B cell (primary cell): Measurements from ENCODE around the gene MAP3K6. TPM values are rescaled to one million over a fixed set of nuclear protein-coding genes. Genes with fewer than 3 reads are reported as not detected.

Experiments
- ATAC-seq: fragments of 200-7000 bp; cut with Tn5 transposase; one replicate; pipeline ENCODE4 v1.10.0; 2021; ENCODE audit warnings: low read depth, mild to moderate bottlenecking, moderate number of reproducible peaks, moderate library complexity
- CTCF ChIA-PET: fragments of 350-600 bp; sonication (Branson Sonifier 250); formaldehyde crosslinking; loops from one replicate; lab custom pipeline; 2021; ENCODE audit warnings: antibody characterized with exemption, inconsistent platforms; lab: Charles Lee
- POLR2A ChIA-PET: fragments of 350-600 bp; sonication (Branson Sonifier 250); formaldehyde crosslinking; loops from one replicate; lab custom pipeline; 2021; ENCODE audit warnings: antibody characterized with exemption; lab: Charles Lee
- DNase-seq: peaks from one replicate; pipeline ENCODE4 v3.0.0; 2013
- H2AFZ ChIP-seq: 2 replicates; pipeline ENCODE4 v1.6.1; 2012; ENCODE audit warnings: mild to moderate bottlenecking, low read depth, low read length; ENCODE audit not compliant: insufficient read depth, poor library complexity, severe bottlenecking
- H3K27ac ChIP-seq, 2 donors: 1 replicate in 1 of 2; 2 replicates in 1 of 2; pipeline ENCODE4 v1.5.1; 2012 to 2013; ENCODE audit warnings: low read length in 2 of 2, mild to moderate bottlenecking in 2 of 2, moderate library complexity in 1 of 2
- H3K27me3 ChIP-seq, 4 experiments: fragments of 200-600 bp in 1 of 4; sonication (generic) in 1 of 4; replicated peaks in 1 of 4; 1 replicate in 2 of 4; 2 replicates in 2 of 4; pipeline versions ENCODE4 v1.6.1 to v1.7.0; 2013 to 2016; ENCODE audit warnings: low read length in 3 of 4, mild to moderate bottlenecking in 2 of 4, mixed read lengths in 1 of 4, moderate library complexity in 1 of 4; ENCODE audit not compliant: insufficient read depth in 4 of 4, control insufficient read depth in 3 of 4; ENCODE audit errors: control extremely low read depth in 1 of 4
- H3K36me3 ChIP-seq, 2 experiments: replicated peaks in 1 of 2; 1 replicate in 1 of 2; 2 replicates in 1 of 2; pipeline versions ENCODE4 v1.6.1 to v1.7.1; 2013; ENCODE audit warnings: low read length in 1 of 2; ENCODE audit not compliant: insufficient read depth in 2 of 2, control insufficient read depth in 1 of 2; ENCODE audit errors: control extremely low read depth in 1 of 2, extremely low read depth in 1 of 2
- H3K4me1 ChIP-seq, 2 donors: fragments of 200-600 bp in 1 of 2; sonication (generic) in 1 of 2; 1 replicate in 1 of 2; 2 replicates in 1 of 2; pipeline versions ENCODE4 v1.5.1 to v1.6.1; 2013 to 2017; ENCODE audit warnings: low read length in 2 of 2; ENCODE audit not compliant: control insufficient read depth in 2 of 2, insufficient read depth in 2 of 2
- H3K4me2 ChIP-seq: replicated peaks from 2 replicates; pipeline ENCODE3; 2012; ENCODE audit warnings: mild to moderate bottlenecking, low read depth, low read length; ENCODE audit not compliant: poor library complexity, severe bottlenecking
- H3K4me3 ChIP-seq, 5 experiments: fragments of 200-600 bp in 1 of 5; sonication (generic) in 1 of 5; 1 replicate in 3 of 5; 2 replicates in 2 of 5; pipeline versions ENCODE4 v1.5.1 to v1.7.0; 2011 to 2016; ENCODE audit warnings: low read length in 4 of 5, mild to moderate bottlenecking in 4 of 5, low read depth in 2 of 5, control low read depth in 1 of 5, moderate library complexity in 1 of 5; ENCODE audit not compliant: insufficient read depth in 1 of 5; ENCODE audit errors: control extremely low read depth in 1 of 5, extremely low read depth in 1 of 5
- H3K79me2 ChIP-seq: fragments of 200-600 bp; sonication (generic); one replicate; pipeline ENCODE4 v1.6.0; 2016; ENCODE audit warnings: low read length; ENCODE audit not compliant: control insufficient read depth, insufficient read depth
- H3K9ac ChIP-seq: fragments of 200-600 bp; sonication (generic); 2 replicates; pipeline ENCODE4 v1.6.1; 2017; ENCODE audit warnings: mild to moderate bottlenecking, low read length, moderate library complexity
- H3K9me3 ChIP-seq, 3 donors: one replicate each; pipeline versions ENCODE4 v1.6.1 to v1.7.1; 2013; ENCODE audit warnings: low read length in 2 of 3; ENCODE audit not compliant: control insufficient read depth in 2 of 3, insufficient read depth in 1 of 3; ENCODE audit errors: control extremely low read depth in 1 of 3
- H4K20me1 ChIP-seq: 2 replicates; pipeline ENCODE4 v1.6.0; 2012; ENCODE audit warnings: mild to moderate bottlenecking, low read length; ENCODE audit not compliant: insufficient read depth, control insufficient read depth, poor library complexity, severe bottlenecking
- H3K27ac Mint-ChIP-seq: one replicate; pipeline ENCODE4 v1.8.0; 2021; ENCODE audit warnings: mixed read lengths
- H3K27me3 Mint-ChIP-seq: one replicate; pipeline ENCODE4 v1.8.0; 2021; ENCODE audit warnings: mixed read lengths
- H3K4me1 Mint-ChIP-seq: one replicate; pipeline ENCODE4 v1.8.0; 2021; ENCODE audit warnings: mixed read lengths
- H3K4me3 Mint-ChIP-seq: one replicate; pipeline ENCODE4 v1.8.0; 2021; ENCODE audit warnings: mixed read lengths
- H3K9me3 Mint-ChIP-seq: one replicate; pipeline ENCODE4 v1.8.0; 2022; ENCODE audit warnings: mixed read lengths; ENCODE audit not compliant: insufficient read depth
- EZH2 ChIP-seq: IDR thresholded peaks from 2 replicates; pipeline ENCODE4 v1.6.1; 2012; ENCODE audit warnings: borderline replicate concordance, low read depth, mild to moderate bottlenecking, moderate library complexity, low read length; ENCODE audit not compliant: insufficient read depth, poor library complexity, severe bottlenecking
- WGBS: methylation state at CpG from one replicate; pipeline ENCODE4 v1.1.5; 2013; ENCODE audit warnings: missing lambda C conversion rate; ENCODE audit not compliant: insufficient coverage; 5-methylcytosine and 5-hydroxymethylcytosine counted together
- intact Hi-C: fragments of 100-400 bp; cut with micrococcal nuclease; formaldehyde crosslinking; loops from one replicate; pipeline ENCODE4 v1.10.0; 2022
- polyA plus RNA-seq: library from polyadenylated mRNA; depleted of rRNA; stranded (reverse); fragments of >200 nt; gene quantifications from 2 replicates; pipeline ENCODE4 v1.2.3, GENCODE V29; 2012
- total RNA-seq, 2 donors: library from RNA; stranded (reverse); fragments of 120-200 nt in 1 of 2; gene quantifications; 1 replicate in 1 of 2; 2 replicates in 1 of 2; pipeline versions ENCODE4 v1.2.3 to v1.2.4, GENCODE V29; 2013 to 2022
- TF ChIP-seq, protein P1 (sequence below): fragments of 200-600 bp; IDR thresholded peaks from one replicate; pipeline ENCODE4 v1.8.0; 2022; ENCODE audit warnings: antibody characterized with exemption, mild to moderate bottlenecking

MAP3K6 gene
- total and polyA plus RNA-seq, 2 donors (not counting 1 experiment from before 2014, with no cell fraction given): 9.4 to 11.0 TPM

DNA sequence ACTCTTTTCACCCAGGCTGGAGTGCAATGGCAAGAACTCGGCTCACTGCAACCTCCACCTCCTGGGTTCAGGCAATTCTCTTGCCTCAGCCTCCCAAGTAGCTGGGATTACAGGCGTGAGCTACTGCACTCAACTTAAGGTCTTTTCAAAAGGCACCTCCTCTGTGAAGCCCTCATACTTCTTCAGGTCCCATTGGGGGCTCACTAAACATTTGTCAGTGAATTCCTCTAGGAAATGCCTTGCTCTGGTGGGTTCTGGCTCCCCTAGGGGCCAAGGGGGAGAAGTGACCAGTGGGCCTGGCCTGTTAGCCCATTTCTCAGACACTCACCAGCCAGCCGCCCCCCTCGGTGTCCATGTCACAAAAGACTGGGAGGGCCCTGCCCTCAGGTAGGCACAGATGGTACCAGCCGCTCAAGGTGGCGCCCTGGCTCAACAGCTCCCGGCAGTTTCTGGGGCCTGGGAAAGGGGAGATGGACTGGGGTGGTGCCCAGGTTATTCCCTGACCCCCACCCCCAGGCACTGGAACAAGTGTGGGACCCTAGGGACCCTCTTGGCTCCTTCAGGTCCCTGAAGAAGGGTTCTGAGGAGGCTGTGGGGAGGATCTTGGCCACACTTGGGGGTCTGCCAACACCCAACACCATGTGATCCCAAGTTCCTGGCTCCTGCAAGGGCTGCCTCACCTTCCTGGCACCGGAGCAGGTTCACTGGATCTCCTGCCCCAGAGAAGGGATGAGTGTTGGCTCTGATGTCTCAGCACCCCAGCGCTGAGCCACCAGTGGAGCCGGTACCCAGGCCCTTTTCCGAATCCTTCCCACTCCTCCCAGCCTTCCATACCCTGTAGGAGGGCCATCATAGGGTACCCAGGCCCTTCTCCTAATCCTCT is 6.3 kb upstream of the MAP3K6 start:
- 95% methylated on average over 10 of the region's 11 CpGs for WGBS
- no peaks in the 10 kb centered on the region for H3K27me3 Mint-ChIP-seq
- no peaks in the 10 kb centered on the region for H3K36me3 ChIP-seq
- DNase-seq (no peak), ATAC-seq (no peak)
- H3K4me3 Mint-ChIP-seq: no peak overlapping the region
- no peaks in the 10 kb centered on the region for H3K27me3 ChIP-seq
- ChIA-PET POLR2A (interaction anchor here (0.6 kb wide), 1 partner anchor 252 kb away, joined by 3 read pairs; no protein-coding TSS in a partner anchor), CTCF (interaction anchor here (0.8 to 8.5 kb wide), 3 partner anchors 16 to 93 kb away, joined by 3 to 74 read pairs (median 8); no protein-coding TSS in a partner anchor)
- TF ChIP-seq EZH2: no peak
- TF ChIP-seq, protein P1, sequence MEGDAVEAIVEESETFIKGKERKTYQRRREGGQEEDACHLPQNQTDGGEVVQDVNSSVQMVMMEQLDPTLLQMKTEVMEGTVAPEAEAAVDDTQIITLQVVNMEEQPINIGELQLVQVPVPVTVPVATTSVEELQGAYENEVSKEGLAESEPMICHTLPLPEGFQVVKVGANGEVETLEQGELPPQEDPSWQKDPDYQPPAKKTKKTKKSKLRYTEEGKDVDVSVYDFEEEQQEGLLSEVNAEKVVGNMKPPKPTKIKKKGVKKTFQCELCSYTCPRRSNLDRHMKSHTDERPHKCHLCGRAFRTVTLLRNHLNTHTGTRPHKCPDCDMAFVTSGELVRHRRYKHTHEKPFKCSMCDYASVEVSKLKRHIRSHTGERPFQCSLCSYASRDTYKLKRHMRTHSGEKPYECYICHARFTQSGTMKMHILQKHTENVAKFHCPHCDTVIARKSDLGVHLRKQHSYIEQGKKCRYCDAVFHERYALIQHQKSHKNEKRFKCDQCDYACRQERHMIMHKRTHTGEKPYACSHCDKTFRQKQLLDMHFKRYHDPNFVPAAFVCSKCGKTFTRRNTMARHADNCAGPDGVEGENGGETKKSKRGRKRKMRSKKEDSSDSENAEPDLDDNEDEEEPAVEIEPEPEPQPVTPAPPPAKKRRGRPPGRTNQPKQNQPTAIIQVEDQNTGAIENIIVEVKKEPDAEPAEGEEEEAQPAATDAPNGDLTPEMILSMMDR: no peak
- H3K4me2 ChIP-seq: no peak overlapping the region
- no peaks in the 10 kb centered on the region for H3K9me3 Mint-ChIP-seq
- no peaks in the 10 kb centered on the region for H3K79me2 ChIP-seq
- H3K27ac Mint-ChIP-seq: no peak overlapping the region
- no peaks in the 10 kb centered on the region for H4K20me1 ChIP-seq
- H2AFZ ChIP-seq: no peak overlapping the region
- intact Hi-C loops: no loop called here
- no peaks in the 10 kb centered on the region for H3K9me3 ChIP-seq
- peaks cover 38% of the 10 kb centered on the region for H3K4me1 Mint-ChIP-seq
- H3K4me1 ChIP-seq: peaks cover 23 to 47% of the 10 kb centered on the region in 2 donors
- no peak overlapping the region for H3K27ac ChIP-seq
- H3K4me3 ChIP-seq: no peak overlapping the region
- no peak overlapping the region for H3K9ac ChIP-seq
